HUES6 (cell line): Measurements from ENCODE around the gene OR9I1.

ENCODE experiments used
- H3K27ac ChIP-seq: 2 replicates; pipeline ENCODE4 v1.7.0; 2013; ENCODE audit warnings: low read depth, mild to moderate bottlenecking, low read length, inconsistent platforms
- H3K27me3 ChIP-seq: 2 replicates; pipeline ENCODE4 v1.6.1; 2013; ENCODE audit warnings: low read length; ENCODE audit not compliant: control insufficient read depth, insufficient read depth
- H3K36me3 ChIP-seq: 2 replicates; pipeline ENCODE4 v1.6.1; 2013; ENCODE audit warnings: low read length; ENCODE audit not compliant: control insufficient read depth, insufficient read depth
- H3K4me1 ChIP-seq: 2 replicates; pipeline ENCODE4 v1.6.1; 2013; ENCODE audit warnings: low read length; ENCODE audit not compliant: control insufficient read depth, insufficient read depth
- H3K4me3 ChIP-seq: 2 replicates; pipeline ENCODE4 v1.5.1; 2013; ENCODE audit warnings: low read depth, low read length
- H3K9ac ChIP-seq: one replicate; pipeline ENCODE4 v1.6.1; 2013; ENCODE audit warnings: mild to moderate bottlenecking, low read length
- H3K9me3 ChIP-seq: 2 replicates; pipeline ENCODE4 v1.6.1; 2013; ENCODE audit warnings: low read depth, low read length; ENCODE audit not compliant: control insufficient read depth, insufficient read depth

The OR9I1 gene

DNA sequence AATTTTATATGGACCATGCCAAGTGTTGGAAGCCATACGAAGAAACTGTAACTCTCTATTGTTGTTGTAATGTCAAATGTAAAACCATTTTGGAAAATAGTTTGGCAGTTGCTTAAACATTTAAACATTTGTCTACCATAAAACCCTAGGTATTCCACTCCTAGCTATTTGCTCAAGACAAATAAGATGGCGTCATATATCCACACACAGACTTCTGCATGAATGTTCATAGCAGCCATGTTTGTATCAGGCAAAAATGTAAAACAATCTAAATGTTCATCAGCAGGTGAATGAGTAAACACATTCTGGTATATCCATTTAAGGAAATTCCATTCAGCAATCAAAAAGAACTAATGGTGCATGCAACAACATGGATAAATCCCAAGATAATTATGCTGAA lies 27.9 kb downstream of the OR9I1 start:
- Histone ChIP-seq H3K27me3 (no peaks in the 10 kb centered on the region), H3K9me3 (no peaks in the 10 kb centered on the region), H3K36me3 (no peaks in the 10 kb centered on the region), H3K9ac (no peak overlapping the region), H3K4me3 (no peak overlapping the region), H3K4me1 (no peaks in the 10 kb centered on the region), H3K27ac (no peak overlapping the region)

DNA sequence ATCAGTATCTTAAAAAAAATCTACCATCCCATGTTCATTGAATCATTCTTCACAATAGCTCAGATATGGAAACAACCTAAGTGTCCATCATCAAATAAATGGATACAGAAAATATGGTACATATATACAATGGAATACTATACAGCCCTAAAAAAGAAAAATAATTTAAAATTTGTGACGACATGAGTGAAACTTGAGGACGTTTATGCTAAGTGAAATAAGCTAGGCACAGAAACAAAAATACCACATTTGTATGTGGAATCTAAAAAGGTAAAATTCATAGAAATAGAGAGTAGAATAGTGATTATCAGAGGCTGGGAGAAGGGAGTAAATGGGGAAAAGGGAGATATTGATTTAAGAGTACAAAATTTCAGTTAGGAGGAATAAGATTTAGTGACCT lies 38.8 kb downstream of the OR9I1 start:
- H3K9ac ChIP-seq, result no peak overlapping the region
- H3K4me1 ChIP-seq, result no peaks in the 10 kb centered on the region
- no peak overlapping the region for H3K27ac ChIP-seq
- no peak overlapping the region for H3K4me3 ChIP-seq
- no peaks in the 10 kb centered on the region for H3K36me3 ChIP-seq
- no peaks in the 10 kb centered on the region for H3K27me3 ChIP-seq
- no peaks in the 10 kb centered on the region for H3K9me3 ChIP-seq

DNA sequence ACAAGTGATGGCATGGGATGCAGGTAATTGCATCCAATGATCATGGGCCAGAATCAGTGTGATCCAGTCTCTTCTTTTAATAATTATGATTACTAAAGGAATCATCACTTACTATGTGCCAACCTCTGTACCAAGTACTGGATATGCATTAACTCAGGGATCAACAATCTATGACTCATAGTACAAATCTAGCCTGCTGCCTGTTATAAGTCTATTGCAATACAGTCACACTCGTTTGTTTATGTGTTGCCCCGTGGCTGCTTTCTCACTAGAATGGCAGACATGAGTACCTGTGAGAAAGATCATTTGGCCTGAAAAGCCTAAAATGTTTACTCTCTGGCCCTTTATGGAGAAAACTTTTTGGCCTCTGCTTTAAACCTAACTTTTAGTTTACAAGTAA lies 49.5 kb downstream of the OR9I1 start:
- H3K27ac ChIP-seq, result no peak overlapping the region
- no peaks in the 10 kb centered on the region for H3K27me3 ChIP-seq
- H3K36me3 ChIP-seq, result no peaks in the 10 kb centered on the region
- no peak overlapping the region for H3K9ac ChIP-seq
- H3K9me3 ChIP-seq, result no peaks in the 10 kb centered on the region
- no peaks in the 10 kb centered on the region for H3K4me1 ChIP-seq
- H3K4me3 ChIP-seq, result no peak overlapping the region

DNA sequence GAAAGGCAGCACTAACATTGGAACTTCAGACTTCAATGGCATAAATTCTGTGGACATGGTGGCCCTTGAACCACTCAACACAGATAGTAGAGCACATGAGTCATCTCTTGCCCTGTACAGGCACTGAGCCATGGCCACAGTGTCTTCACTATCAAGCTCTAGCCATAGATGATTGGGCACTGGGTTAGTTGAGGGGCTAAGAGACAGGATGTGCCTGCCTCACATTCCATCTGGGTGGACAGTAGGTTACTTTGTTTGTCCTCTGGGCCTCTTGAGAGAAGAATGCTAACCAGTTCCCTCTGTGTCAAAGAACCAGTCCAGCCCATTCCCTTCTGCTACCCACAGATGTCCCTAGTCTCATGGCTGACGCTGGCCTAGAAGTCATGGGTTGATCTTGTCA lies 54.7 kb downstream of the OR9I1 start:
- no peaks in the 10 kb centered on the region for H3K27me3 ChIP-seq
- H3K9ac ChIP-seq, result no peak overlapping the region
- H3K9me3 ChIP-seq, result no peaks in the 10 kb centered on the region
- no peaks in the 10 kb centered on the region for H3K4me1 ChIP-seq
- no peaks in the 10 kb centered on the region for H3K36me3 ChIP-seq
- no peak overlapping the region for H3K27ac ChIP-seq
- no peak overlapping the region for H3K4me3 ChIP-seq

DNA sequence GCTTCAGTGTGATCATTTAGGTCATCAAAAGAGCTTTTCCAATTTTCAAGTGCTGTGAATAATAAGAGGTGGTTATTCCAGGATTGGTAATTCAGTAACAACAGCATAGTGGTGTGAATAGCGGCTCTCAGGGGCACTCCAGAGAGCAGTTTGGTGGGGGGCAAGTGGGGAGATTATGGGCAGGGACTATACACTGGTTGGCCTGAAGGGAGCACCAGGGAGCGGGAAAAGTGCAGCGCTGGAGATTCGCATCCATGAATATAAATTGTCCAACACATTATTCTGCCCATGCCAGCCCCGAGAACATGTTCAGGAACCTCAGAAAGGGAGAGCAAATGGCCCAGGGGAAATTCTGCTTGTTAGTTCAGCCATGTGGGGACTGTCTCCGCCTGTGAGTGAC lies 56.7 kb downstream of the OR9I1 start:
- Histone ChIP-seq H3K27me3 (no peaks in the 10 kb centered on the region), H3K9me3 (no peaks in the 10 kb centered on the region), H3K27ac (no peak overlapping the region), H3K4me3 (no peak overlapping the region), H3K36me3 (no peaks in the 10 kb centered on the region), H3K4me1 (peaks cover 14% of the 10 kb centered on the region; the same call in 1 of the 2 replicates), H3K9ac (no peak overlapping the region)

- H3K9me3 ChIP-seq, result no peaks in the 10 kb centered on the region
- H3K36me3 ChIP-seq, result no peaks in the 10 kb centered on the region
- no peak overlapping the region for H3K9ac ChIP-seq
- H3K4me1 ChIP-seq, result peaks cover 14% of the 10 kb centered on the region; the same call in 1 of the 2 replicates
- no peak overlapping the region for H3K27ac ChIP-seq
- no peak overlapping the region for H3K4me3 ChIP-seq
- H3K27me3 ChIP-seq, result no peaks in the 10 kb centered on the region
Observed at GRCh38 chr11:58067685-58068084, 57.6 kb downstream of the OR9I1 start.
